Measurements from ENCODE around the gene IL12RB1. TPM values are rescaled to one million over a fixed set of nuclear protein-coding genes. Genes with fewer than 3 reads are reported as not detected.

IL12RB1 gene
- total and polyA plus RNA-seq, 2 of the 13 experiments (the other 11 are each of a cell fraction or from before 2014, with no cell fraction given): 0.03 to 0.04 TPM

DNA sequence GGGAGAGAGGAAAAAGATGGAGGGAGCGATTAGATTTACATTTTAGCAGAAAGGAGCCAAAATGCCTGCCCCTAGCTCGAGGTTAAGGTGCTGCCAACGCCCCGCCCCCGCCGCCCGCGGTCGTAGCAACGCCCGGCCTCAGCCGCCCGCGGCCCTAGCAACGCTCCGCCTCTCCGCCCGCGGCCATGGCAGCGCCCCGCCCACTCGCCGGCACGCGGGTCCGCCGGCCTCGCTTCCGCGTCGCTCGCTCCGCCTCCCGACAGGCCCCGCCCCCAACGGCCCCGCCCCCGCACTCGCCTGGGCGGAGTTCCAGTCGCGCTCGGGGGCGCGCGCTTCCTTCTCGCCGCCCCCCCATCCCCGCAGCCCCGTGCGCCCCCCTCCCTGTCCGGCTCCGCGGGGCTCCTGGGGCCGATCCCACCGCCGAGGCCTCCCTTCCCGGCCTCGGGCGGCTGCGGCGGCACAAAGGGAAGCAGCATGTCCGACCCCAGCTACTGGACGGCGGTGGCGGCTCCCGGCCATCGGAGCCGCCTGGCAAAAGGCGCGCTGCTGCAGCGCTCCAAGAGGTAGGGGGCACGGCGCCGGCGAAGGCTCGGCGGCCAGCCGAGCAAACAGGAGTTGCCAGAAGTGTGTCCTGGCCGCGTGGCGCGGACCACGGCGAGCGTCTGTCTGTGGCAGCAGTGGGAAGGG, 31.1 kb upstream of the IL12RB1 start (continued):
- TF ChIP-seq ZNF839 (CRISPR knock-in tag; IDR thresholded peaks at IDR 0.05; ENCODE audit: borderline replicate concordance) (no peak), ZNF484 (CRISPR knock-in tag; IDR thresholded peaks at IDR 0.05; ENCODE audit: borderline replicate concordance, low read depth) (no peak), PRDM10 (CRISPR knock-in tag; IDR thresholded peaks at IDR 0.05; ENCODE audit: low read depth) (no peak), PTBP1 (IDR thresholded peaks at IDR 0.05; ENCODE audit: low read depth, low read length, poor library complexity, severe bottlenecking) (no peak), NPAS2 (CRISPR knock-in tag; IDR thresholded peaks at IDR 0.05; ENCODE audit: borderline replicate concordance) (no peak), HOXD1 (CRISPR knock-in tag; IDR thresholded peaks at IDR 0.05) (0 out of 2 replicates have a peak, but pooled peaks have one; percentile 25), ATF5 (CRISPR knock-in tag; IDR thresholded peaks at IDR 0.05; ENCODE audit: low read depth) (no peak), HMG20A (CRISPR knock-in tag; IDR thresholded peaks at IDR 0.05; ENCODE audit: borderline replicate concordance) (no peak), ZNF552 (CRISPR knock-in tag; IDR thresholded peaks at IDR 0.05; ENCODE audit: borderline replicate concordance) (no peak), PCBP1 (IDR thresholded peaks at IDR 0.05; ENCODE audit: borderline replicate concordance, low read depth, low read length) (0 out of 2 replicates have a peak, but pooled peaks have one; percentile 6), HOXA9 (CRISPR knock-in tag; IDR thresholded peaks at IDR 0.05; ENCODE audit: borderline replicate concordance) (no peak), MAZ (IDR thresholded peaks at IDR 0.05; ENCODE audit: borderline replicate concordance, low read depth, low read length) (peak; percentile 35; the same call in 1 of the 2 replicates), MAZ (CRISPR knock-in tag; IDR thresholded peaks at IDR 0.05; ENCODE audit: low read depth) (no peak; the same call in 1 of the 2 replicates), NFYC (CRISPR knock-in tag; IDR thresholded peaks at IDR 0.05) (no peak), FOSL2 (CRISPR knock-in tag; IDR thresholded peaks at IDR 0.05) (no peak), ZBTB8A (CRISPR knock-in tag; IDR thresholded peaks at IDR 0.05; ENCODE audit: borderline replicate concordance, low read depth) (no peak), PAWR (CRISPR knock-in tag; IDR thresholded peaks at IDR 0.05; ENCODE audit: borderline replicate concordance) (no peak), BRD4 (CRISPR knock-in tag; IDR thresholded peaks at IDR 0.05) (no peak), HOXA5 (CRISPR knock-in tag; IDR thresholded peaks at IDR 0.05) (no peak)
- TF ChIP-seq, protein P1, sequence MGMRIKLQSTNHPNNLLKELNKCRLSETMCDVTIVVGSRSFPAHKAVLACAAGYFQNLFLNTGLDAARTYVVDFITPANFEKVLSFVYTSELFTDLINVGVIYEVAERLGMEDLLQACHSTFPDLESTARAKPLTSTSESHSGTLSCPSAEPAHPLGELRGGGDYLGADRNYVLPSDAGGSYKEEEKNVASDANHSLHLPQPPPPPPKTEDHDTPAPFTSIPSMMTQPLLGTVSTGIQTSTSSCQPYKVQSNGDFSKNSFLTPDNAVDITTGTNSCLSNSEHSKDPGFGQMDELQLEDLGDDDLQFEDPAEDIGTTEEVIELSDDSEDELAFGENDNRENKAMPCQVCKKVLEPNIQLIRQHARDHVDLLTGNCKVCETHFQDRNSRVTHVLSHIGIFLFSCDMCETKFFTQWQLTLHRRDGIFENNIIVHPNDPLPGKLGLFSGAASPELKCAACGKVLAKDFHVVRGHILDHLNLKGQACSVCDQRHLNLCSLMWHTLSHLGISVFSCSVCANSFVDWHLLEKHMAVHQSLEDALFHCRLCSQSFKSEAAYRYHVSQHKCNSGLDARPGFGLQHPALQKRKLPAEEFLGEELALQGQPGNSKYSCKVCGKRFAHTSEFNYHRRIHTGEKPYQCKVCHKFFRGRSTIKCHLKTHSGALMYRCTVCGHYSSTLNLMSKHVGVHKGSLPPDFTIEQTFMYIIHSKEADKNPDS (CRISPR knock-in tag; IDR thresholded peaks at IDR 0.05): no peak
- TF ChIP-seq, protein P2, sequence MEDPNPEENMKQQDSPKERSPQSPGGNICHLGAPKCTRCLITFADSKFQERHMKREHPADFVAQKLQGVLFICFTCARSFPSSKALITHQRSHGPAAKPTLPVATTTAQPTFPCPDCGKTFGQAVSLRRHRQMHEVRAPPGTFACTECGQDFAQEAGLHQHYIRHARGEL (CRISPR knock-in tag; IDR thresholded peaks at IDR 0.05): no peak
- TF ChIP-seq, protein P3, sequence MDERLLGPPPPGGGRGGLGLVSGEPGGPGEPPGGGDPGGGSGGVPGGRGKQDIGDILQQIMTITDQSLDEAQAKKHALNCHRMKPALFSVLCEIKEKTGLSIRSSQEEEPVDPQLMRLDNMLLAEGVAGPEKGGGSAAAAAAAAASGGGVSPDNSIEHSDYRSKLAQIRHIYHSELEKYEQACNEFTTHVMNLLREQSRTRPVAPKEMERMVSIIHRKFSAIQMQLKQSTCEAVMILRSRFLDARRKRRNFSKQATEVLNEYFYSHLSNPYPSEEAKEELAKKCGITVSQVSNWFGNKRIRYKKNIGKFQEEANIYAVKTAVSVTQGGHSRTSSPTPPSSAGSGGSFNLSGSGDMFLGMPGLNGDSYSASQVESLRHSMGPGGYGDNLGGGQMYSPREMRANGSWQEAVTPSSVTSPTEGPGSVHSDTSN (CRISPR knock-in tag; IDR thresholded peaks at IDR 0.05): no peak
